Measurements from ENCODE around the gene MED1. TPM values are rescaled to one million over a fixed set of nuclear protein-coding genes. Genes with fewer than 3 reads are reported as not detected.

MED1 gene
- total and polyA plus RNA-seq, 2 of the 4 experiments (the other 2 are of a cell fraction) = 16.9 to 24.2 TPM

GRCh38 chr17:39485555-39485954, 34.5 kb upstream of the MED1 start:
- no peak overlapping the region for H2AFZ ChIP-seq (replicated peaks; ENCODE audit: low read length, poor library complexity)
- no peak overlapping the region for H3K18ac ChIP-seq (ENCODE audit: low read depth, low read length)
- H3K23ac ChIP-seq (ENCODE audit: low read depth, low read length) = no peak overlapping the region
- H2BK20ac ChIP-seq (ENCODE audit: low read depth, low read length) = no peak overlapping the region
- in situ Hi-C loops (cut with MboI; ENCODE audit: low sequenced_read_pairs) (no loop called here), dilution Hi-C loops (cut with HindIII; ENCODE audit: low sequenced_read_pairs, unreplicated experiment) (no loop called here), intact Hi-C loops (cut with micrococcal nuclease) (loop anchor here (2.0 to 5.0 kb wide), 3 partner anchors 23 to 213 kb away; no protein-coding TSS in a partner anchor)
- peak; percentile 89 for ATAC-seq (ENCODE audit: low read depth)
- peaks cover 9% of the 10 kb centered on the region; the same call in 1 of the 2 replicates for H3K9me1 ChIP-seq (ENCODE audit: insufficient read depth, low read length)
- H3K36me3 ChIP-seq (ENCODE audit: control insufficient read depth, insufficient read depth, low read length) = peaks cover 11% of the 10 kb centered on the region
- no TSS peak for BruUV-seq (replicated peaks)
- H4K91ac ChIP-seq (ENCODE audit: insufficient read depth, low read depth, low read length) = no peak overlapping the region
- WGBS, 2 experiments (ENCODE audit: extremely low coverage in 2 of 2, insufficient read length in 1 of 2) = no CpG with 5 or more reads among the region's 5 CpGs
- peaks cover 24% of the 10 kb centered on the region for H4K20me1 ChIP-seq (ENCODE audit: insufficient read depth, low read length)
- H3K27ac ChIP-seq (ENCODE audit: insufficient read depth, low read length) = peak overlapping the region; percentile 38; the same call in 1 of the 2 replicates
- H2BK5ac ChIP-seq (ENCODE audit: low read depth, low read length, poor library complexity, severe bottlenecking) = peak overlapping the region; percentile 59
- peaks cover 19 to 65% of the 10 kb centered on the region in 2 experiments for H3K79me1 ChIP-seq (ENCODE audit: low read depth in 1 of 2, low read length in 2 of 2)
- no peak overlapping the region for H3K56ac ChIP-seq (ENCODE audit: extremely low read depth, insufficient read depth, low read length)
- H4K5ac ChIP-seq (ENCODE audit: low read depth, low read length) = no peak overlapping the region
- no peak overlapping the region for H3K9ac ChIP-seq (ENCODE audit: low read depth, low read length)
- H3K4ac ChIP-seq (ENCODE audit: low read depth, low read length) = no peak overlapping the region
- no peak overlapping the region for H2BK120ac ChIP-seq (ENCODE audit: low read depth, low read length)
- H3K27me3 ChIP-seq (ENCODE audit: control insufficient read depth, insufficient read depth, low read length) = no peaks in the 10 kb centered on the region
- POLR2A ChIA-PET (ENCODE audit: unreplicated experiment) = interaction anchor here (0.5 to 1.0 kb wide), 2 partner anchors 8 to 24 kb away, joined by 3 to 5 read pairs; partner anchors contain the start of gene CDK12
- no peak overlapping the region for H3K4me2 ChIP-seq (ENCODE audit: low read depth, low read length)
- no peaks in the 10 kb centered on the region; the same call in 1 of the 2 replicates for H3K4me1 ChIP-seq (ENCODE audit: control insufficient read depth, insufficient read depth, low read length)
- H2BK15ac ChIP-seq (ENCODE audit: low read depth, low read length) = no peak overlapping the region
- DNase-seq = peak; percentile 98
- no peak overlapping the region; a peak in 1 of 4 replicates for H4K8ac ChIP-seq (ENCODE audit: low read depth in 2 of 2, low read length in 2 of 2)
- H3K14ac ChIP-seq (replicated peaks; ENCODE audit: low read depth, low read length) = no peak overlapping the region
- peak overlapping the region; percentile 49; the same call in 1 of the 2 replicates for H2AK5ac ChIP-seq (ENCODE audit: low read depth, low read length)
- no peak overlapping the region for H2AK9ac ChIP-seq (replicated peaks; ENCODE audit: low read depth, low read length, poor library complexity)
- no peak overlapping the region for H3K4me3 ChIP-seq (ENCODE audit: insufficient read depth, low read depth, low read length)
- CTCF ChIA-PET = interaction anchor here (0.5 to 0.6 kb wide), 3 partner anchors 30 to 88 kb away, joined by 3 to 7 read pairs (median 5); no protein-coding TSS in a partner anchor
- no peak for TF ChIP-seq USF2 (IDR thresholded peaks at IDR 0.05; ENCODE audit: low read depth, low read length)
- TF ChIP-seq MAFK (IDR thresholded peaks at IDR 0.05; ENCODE audit: low read depth, low read length) = peak; percentile 78
- TF ChIP-seq CHD1 (IDR thresholded peaks at IDR 0.05; ENCODE audit: low read depth, low read length) = no peak
- TF ChIP-seq NFE2L2 (IDR thresholded peaks at IDR 0.05; ENCODE audit: low read depth, low read length) = peak; percentile 96
- TF ChIP-seq RAD21 (IDR thresholded peaks at IDR 0.05; ENCODE audit: low read length) = no peak
- TF ChIP-seq RFX5 (IDR thresholded peaks at IDR 0.05; ENCODE audit: low read depth, low read length) = no peak
- TF ChIP-seq FOS (IDR thresholded peaks at IDR 0.05; ENCODE audit: low read depth, low read length) = peak; percentile 50; the same call in 1 of the 2 replicates
- peak; percentile 95 for TF ChIP-seq RCOR1 (IDR thresholded peaks at IDR 0.05; ENCODE audit: insufficient replicate concordance, low read length)
- TF ChIP-seq CEBPB (IDR thresholded peaks at IDR 0.05; ENCODE audit: low read depth, low read length) = peak; percentile 98
- TF ChIP-seq SMC3 (IDR thresholded peaks at IDR 0.05; ENCODE audit: low read depth, low read length) = no peak
- no peak for TF ChIP-seq ELK1 (IDR thresholded peaks at IDR 0.05; ENCODE audit: borderline replicate concordance, low read depth, low read length)
- TF ChIP-seq BHLHE40 (IDR thresholded peaks at IDR 0.05; ENCODE audit: low read depth, low read length) = peak; percentile 45
- TF ChIP-seq POLR2A (IDR thresholded peaks at IDR 0.05; ENCODE audit: low read depth, low read length) = no peak
- no peak for TF ChIP-seq MXI1 (IDR thresholded peaks at IDR 0.05; ENCODE audit: borderline replicate concordance, low read depth, low read length)
- no peak for TF ChIP-seq MAZ (IDR thresholded peaks at IDR 0.05; ENCODE audit: borderline replicate concordance, low read depth, low read length)
- no peak for TF ChIP-seq CTCF (conservative IDR thresholded peaks at IDR 0.05; ENCODE audit: low read depth, low read length)
- H3K9me3 ChIP-seq (ENCODE audit: control insufficient read depth, insufficient read depth, low read length) = no peaks in the 10 kb centered on the region
